Retinal pigment epithelial cell (primary cell): ENCODE measurements around the gene FBXW5.

ENCODE experiments used
- DNase-seq: peaks from one replicate; pipeline ENCODE4 v3.0.0-alpha.2; 2010; ENCODE audit warnings: low read depth
- H3K4me3 ChIP-seq: 2 replicates; pipeline ENCODE4 v1.5.1; 2011; ENCODE audit warnings: mild to moderate bottlenecking, low read length, control low read depth, moderate library complexity
- TF ChIP-seq, protein P1 (sequence below): conservative IDR thresholded peaks from 2 replicates; pipeline ENCODE4 v1.5.1; 2011; ENCODE audit warnings: low read depth, low read length, control low read depth, inconsistent platforms

Gene FBXW5

DNA sequence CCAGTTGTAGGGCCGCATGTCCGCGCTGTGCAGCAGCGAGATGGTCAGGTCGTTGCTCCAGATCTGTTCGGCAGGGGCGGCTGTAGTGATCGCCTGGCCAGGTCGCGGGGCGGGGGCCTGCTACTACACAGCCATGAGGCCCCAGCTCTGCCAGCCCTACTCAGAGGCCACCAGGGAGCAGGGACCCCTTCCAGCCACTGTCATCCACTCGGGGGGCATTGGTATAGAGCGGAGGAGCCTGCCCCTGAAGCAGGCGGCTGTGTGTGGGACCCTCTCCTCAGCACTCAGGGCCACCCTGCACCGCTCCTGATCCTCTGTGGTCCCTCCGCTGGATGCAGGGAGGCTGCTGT is 1.7 kb downstream of the FBXW5 start:
- TF ChIP-seq, protein P1, sequence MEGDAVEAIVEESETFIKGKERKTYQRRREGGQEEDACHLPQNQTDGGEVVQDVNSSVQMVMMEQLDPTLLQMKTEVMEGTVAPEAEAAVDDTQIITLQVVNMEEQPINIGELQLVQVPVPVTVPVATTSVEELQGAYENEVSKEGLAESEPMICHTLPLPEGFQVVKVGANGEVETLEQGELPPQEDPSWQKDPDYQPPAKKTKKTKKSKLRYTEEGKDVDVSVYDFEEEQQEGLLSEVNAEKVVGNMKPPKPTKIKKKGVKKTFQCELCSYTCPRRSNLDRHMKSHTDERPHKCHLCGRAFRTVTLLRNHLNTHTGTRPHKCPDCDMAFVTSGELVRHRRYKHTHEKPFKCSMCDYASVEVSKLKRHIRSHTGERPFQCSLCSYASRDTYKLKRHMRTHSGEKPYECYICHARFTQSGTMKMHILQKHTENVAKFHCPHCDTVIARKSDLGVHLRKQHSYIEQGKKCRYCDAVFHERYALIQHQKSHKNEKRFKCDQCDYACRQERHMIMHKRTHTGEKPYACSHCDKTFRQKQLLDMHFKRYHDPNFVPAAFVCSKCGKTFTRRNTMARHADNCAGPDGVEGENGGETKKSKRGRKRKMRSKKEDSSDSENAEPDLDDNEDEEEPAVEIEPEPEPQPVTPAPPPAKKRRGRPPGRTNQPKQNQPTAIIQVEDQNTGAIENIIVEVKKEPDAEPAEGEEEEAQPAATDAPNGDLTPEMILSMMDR = no peak
- H3K4me3 ChIP-seq = no peak overlapping the region
- no peak for DNase-seq

DNA sequence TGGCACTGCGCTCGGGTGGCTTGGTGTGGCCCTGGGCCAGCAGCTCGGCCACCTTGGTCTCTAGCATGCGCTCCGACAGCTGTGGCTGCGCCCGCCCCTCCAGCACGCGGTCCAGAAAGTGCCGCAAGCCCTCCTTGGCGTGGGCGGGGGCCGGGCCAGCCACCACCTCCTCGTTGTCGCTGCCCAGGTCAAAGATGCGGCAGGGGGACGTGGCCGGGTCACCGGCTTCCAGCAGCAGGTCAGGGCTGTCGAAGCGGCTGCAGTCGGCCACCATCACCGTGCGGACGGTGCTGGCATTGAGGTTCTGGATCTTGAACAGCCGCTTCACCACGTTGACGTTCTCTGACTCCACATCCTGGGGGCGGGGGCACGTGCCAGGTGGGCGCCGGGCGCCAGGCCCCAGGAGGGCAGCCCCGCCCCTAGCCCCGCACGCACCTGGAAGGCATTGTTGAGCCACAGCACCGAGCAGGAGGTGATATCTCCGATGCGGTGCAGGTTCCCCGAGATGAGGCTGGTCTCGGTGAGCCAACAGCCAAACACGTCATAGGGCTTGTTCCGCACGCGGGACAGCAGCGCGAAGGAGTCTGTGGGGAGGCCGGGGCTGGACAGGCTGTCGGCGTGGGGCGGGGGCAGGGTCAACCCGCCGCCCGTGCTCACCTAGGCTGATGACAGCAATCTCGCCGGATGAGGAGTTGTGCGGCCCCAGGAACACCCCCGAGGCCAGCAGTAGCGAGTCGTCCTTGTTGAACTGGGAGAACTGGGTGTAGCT is 2.2 kb downstream of the FBXW5 start:
- H3K4me3 ChIP-seq = no peak overlapping the region
- DNase-seq = no peak
- TF ChIP-seq, protein P1 = no peak

DNA sequence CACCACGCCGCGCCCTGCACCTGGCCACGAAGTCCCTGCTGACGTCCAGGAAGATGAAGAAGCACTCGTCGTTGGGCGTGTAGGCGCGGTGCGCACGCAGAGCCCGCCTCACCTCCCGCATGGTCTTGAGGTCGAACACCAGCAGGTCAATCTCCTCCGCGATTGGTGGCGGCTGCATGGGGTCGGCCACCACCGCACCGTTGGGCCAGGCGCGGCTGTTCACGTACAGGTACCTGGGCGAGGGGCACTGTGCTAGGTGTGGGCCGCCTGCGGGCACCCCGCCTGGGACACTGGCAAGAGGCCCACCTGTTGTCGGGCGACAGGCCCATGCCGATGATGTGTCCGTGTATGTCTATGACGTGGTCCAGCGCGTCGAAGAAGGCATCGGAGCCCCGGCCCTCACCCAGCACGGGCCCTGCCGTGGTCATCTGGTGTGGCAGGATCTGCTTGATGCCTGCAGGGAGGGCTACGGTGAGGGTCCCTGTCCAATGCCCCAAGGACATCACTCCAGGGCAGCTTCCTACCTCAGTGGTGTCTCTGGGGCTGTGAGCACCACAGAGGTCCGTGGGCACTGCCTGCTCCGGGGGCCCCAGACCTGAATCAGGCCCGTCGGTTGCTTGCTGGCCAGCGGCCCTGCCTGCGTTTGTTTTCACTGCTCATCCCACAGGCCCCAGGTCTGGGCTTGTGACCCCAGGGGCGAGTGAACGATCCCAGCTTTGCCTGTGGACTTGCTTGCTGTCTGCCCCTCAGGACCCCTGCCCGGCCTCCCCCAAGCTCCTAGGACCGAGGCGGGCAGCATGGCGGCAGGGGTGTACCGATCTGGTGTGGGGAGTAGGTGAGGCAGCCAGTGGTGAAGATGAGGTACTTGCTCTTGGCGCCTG is 3.1 kb downstream of the FBXW5 start:
- TF ChIP-seq, protein P1 = no peak
- DNase-seq = no peak
- H3K4me3 ChIP-seq = no peak overlapping the region

DNA sequence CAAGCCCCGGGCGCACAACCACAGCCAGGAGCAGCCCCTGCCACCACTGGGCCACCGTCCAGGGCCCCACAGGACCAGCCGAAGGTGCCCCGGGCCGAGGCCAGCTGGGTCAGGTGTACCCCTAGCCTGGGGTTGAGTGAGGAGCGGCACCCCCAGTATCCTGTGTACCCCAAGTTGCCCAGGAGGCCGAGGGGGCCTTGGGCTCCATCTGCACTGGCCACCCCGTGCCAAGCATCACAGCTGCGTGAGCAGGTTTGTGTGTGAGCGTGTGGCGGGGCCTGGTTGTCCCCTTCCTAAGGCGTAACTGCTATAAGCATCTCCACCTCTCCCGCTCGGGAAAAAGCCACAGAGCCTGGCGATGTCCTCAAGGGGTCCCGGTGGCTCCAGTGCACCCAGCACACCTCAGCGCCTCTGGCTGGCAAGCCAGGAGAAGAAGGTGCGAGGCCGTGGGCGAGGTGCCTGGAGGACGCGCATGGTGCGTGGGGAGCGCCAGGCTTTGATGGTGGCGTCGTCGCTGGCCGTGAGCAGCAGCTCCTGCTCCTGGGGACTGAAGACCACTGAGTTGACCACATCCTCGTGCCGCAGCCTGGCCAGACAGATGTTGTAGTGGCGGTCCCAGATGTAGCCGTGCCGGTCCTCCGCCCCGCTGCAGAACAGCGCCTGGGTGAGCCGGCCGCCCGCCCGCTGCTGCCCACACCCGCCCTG is 3.9 kb downstream of the FBXW5 start:
- TF ChIP-seq, protein P1 = no peak
- DNase-seq = no peak
- H3K4me3 ChIP-seq = no peak overlapping the region

DNA sequence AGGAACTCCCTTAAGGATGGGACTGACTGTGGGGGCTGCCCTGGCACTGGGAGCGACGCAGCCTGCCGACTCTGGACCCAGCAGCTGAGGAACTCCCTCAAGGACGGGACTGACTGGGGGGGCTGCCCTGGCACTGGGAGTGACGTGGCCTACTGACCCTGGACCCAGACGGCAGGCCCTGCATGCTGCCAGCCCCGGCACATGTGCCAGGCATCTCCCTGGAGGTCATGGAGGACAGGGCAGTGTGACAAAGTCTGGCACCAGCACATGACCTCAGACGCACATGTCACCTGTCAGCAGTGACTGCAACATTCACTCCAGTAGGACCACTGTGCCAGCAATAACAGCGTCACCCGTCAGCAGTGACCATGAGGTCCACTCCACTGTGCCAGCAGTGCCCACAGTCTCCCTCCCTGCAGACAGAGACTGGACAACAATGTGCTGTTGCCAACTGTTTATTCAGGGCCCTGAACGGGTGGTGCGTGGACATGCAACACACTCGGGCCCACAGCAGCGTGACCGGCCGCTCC is 4.5 kb downstream of the FBXW5 start:
- H3K4me3 ChIP-seq = no peak overlapping the region
- TF ChIP-seq, protein P1 = no peak
- DNase-seq = no peak

DNA sequence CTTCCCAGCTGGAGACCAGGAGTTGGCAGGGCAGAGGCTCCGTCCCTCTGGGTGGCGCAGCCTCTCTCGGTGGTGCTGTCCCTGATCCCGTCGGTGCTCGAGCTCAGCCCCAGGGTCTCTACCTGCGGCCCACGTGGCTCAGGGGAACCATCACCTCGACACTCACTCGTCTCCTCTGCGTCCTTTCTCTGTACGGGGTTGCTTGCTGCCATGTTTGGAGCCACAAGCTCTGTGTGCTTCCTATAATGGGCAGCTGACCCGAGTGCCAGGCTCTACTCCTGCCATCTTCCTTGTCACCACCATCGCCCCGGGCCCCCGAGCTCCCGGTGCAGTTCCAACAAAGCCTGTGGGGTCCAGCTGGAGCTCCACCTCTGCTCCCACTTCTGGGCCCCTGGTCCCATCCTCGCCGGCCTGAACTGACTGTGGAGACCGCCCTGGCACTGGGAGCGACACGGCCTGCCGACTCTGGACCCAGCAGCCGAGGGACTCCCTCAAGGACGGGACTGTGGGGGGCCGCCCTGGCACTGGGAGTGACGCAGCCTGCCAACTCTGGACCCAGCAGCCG is 5.0 kb downstream of the FBXW5 start:
- no peak overlapping the region for H3K4me3 ChIP-seq
- DNase-seq = no peak
- TF ChIP-seq, protein P1 = no peak
